Brain microvascular endothelial cell (primary cell): ENCODE measurements around the gene ZC3H4.

Experiments used
- DNase-seq: peaks from one replicate; pipeline ENCODE4 v3.0.0-alpha.2; 2020
- H3K27ac ChIP-seq: fragments of 250-450 bp; sonication (Bioruptor Pico); 2 replicates; pipeline ENCODE4 v1.5.1; 2020; ENCODE audit warnings: mild to moderate bottlenecking, moderate library complexity
- H3K27me3 ChIP-seq: fragments of 250-450 bp; sonication (Bioruptor Pico); replicated peaks from 2 replicates; pipeline ENCODE4 v1.5.1; 2020; ENCODE audit warnings: mild to moderate bottlenecking
- H3K36me3 ChIP-seq: fragments of 250-450 bp; sonication (Bioruptor Pico); replicated peaks from 2 replicates; pipeline ENCODE4 v1.5.1; 2020; ENCODE audit warnings: mild to moderate bottlenecking
- H3K4me3 ChIP-seq: 2 replicates; pipeline ENCODE4 v1.5.1; 2011; ENCODE audit warnings: low read depth, mild to moderate bottlenecking, control low read depth, low read length, moderate library complexity
- CTCF ChIP-seq: IDR thresholded peaks from 2 replicates; pipeline ENCODE4 v1.5.1; 2011; ENCODE audit warnings: low read depth, mild to moderate bottlenecking, moderate library complexity, low read length, control low read depth, inconsistent platforms; ENCODE audit errors: missing control alignments
- in situ Hi-C: cut with HindIII; loops from 2 replicates; pipeline ENCODE4 v1.10.0; 2017; ENCODE audit warnings: low sequenced_read_pairs, low pct_ligation_motif_present

ZC3H4 gene

GRCh38 chr19:47075941-47076340 lies 37.6 kb downstream of the ZC3H4 start:
- no peak overlapping the region for H3K27ac ChIP-seq

GRCh38 chr19:47075179-47075810 lies 38.3 kb downstream of the ZC3H4 start:
- H3K4me3 ChIP-seq, result no peak overlapping the region

More at GRCh38 chr19:47075941-47076340, 37.6 kb downstream of the ZC3H4 start:
- Histone ChIP-seq H3K36me3 (peaks cover 37% of the 10 kb centered on the region), H3K27me3 (no peaks in the 10 kb centered on the region), H3K4me3 (no peak overlapping the region)
- no peak for DNase-seq
- no peak for TF ChIP-seq CTCF
- in situ Hi-C loops, result no loop called here

GRCh38 chr19:47074621-47075020 lies 39.0 kb downstream of the ZC3H4 start:
- no peak for TF ChIP-seq CTCF
- in situ Hi-C loops, result no loop called here
- Histone ChIP-seq H3K27ac (no peak overlapping the region), H3K36me3 (peaks cover 36% of the 10 kb centered on the region), H3K27me3 (no peaks in the 10 kb centered on the region), H3K4me3 (no peak overlapping the region)
- no peak for DNase-seq

More at GRCh38 chr19:47075179-47075810, 38.3 kb downstream of the ZC3H4 start:
- in situ Hi-C loops, result no loop called here
- Histone ChIP-seq H3K36me3 (peaks cover 36% of the 10 kb centered on the region), H3K27ac (no peak overlapping the region), H3K27me3 (no peaks in the 10 kb centered on the region)
- TF ChIP-seq CTCF, result no peak
- DNase-seq, result no peak

GRCh38 chr19:47073574-47073973 lies 40.0 kb downstream of the ZC3H4 start:
- Histone ChIP-seq H3K4me3 (no peak overlapping the region), H3K27ac (no peak overlapping the region), H3K27me3 (no peaks in the 10 kb centered on the region), H3K36me3 (peaks cover 39% of the 10 kb centered on the region)
- in situ Hi-C loops, result no loop called here
- no peak for TF ChIP-seq CTCF
- no peak for DNase-seq

- Histone ChIP-seq H3K27me3 (no peaks in the 10 kb centered on the region), H3K4me3 (no peak overlapping the region), H3K27ac (no peak overlapping the region), H3K36me3 (peaks cover 41% of the 10 kb centered on the region)
- no peak for TF ChIP-seq CTCF
- in situ Hi-C loops, result no loop called here
- DNase-seq, result no peak
These were observed 41.3 kb downstream of the ZC3H4 start for GRCh38 chr19:47072323-47072722.

GRCh38 chr19:47071731-47072130 lies 41.8 kb downstream of the ZC3H4 start:
- TF ChIP-seq CTCF, result no peak
- in situ Hi-C loops, result no loop called here

More at GRCh38 chr19:47071731-47072130, 41.8 kb downstream of the ZC3H4 start:
- no peak overlapping the region for H3K27ac ChIP-seq
- H3K27me3 ChIP-seq, result no peaks in the 10 kb centered on the region
- no peak overlapping the region for H3K4me3 ChIP-seq
- H3K36me3 ChIP-seq, result peaks cover 46% of the 10 kb centered on the region
- no peak for DNase-seq
